Ovary (tissue), 9 donors: ENCODE measurements around the gene TTR. TPM values are rescaled to one million over a fixed set of nuclear protein-coding genes. Genes with fewer than 3 reads are reported as not detected.

Experiments used
- DNase-seq, 5 donors: peaks; one replicate each; pipeline ENCODE4 v3.0.0-alpha.2; 2019 to 2020
- H3K27ac ChIP-seq, 2 donors: fragments of 200-600 bp; one replicate each; pipeline versions ENCODE4 v1.5.1 to v1.8.0; 2019 to 2022
- H3K27me3 ChIP-seq: fragments of 200-600 bp; one replicate; pipeline ENCODE4 v1.8.0; 2022
- H3K36me3 ChIP-seq: fragments of 200-600 bp; sonication (generic); one replicate; pipeline ENCODE4 v1.5.1; 2019
- H3K4me1 ChIP-seq: one replicate; pipeline ENCODE4 v1.8.1; 2013; ENCODE audit warnings: mild to moderate bottlenecking, moderate library complexity; ENCODE audit not compliant: insufficient read depth
- H3K4me3 ChIP-seq: fragments of 200-600 bp; sonication (generic); one replicate; pipeline ENCODE4 v1.5.1; 2017
- H3K9me3 ChIP-seq, 2 donors: fragments of 200-600 bp in 1 of 2; sonication (generic) in 1 of 2; one replicate each; pipeline versions ENCODE4 v1.5.1 to v1.8.1; 2013 to 2019; ENCODE audit warnings: mild to moderate bottlenecking in 1 of 2, moderate library complexity in 1 of 2
- EP300 ChIP-seq: sonication (generic); formaldehyde crosslinking; IDR thresholded peaks from one replicate; pipeline ENCODE4 v1.6.1; 2017; ENCODE audit warnings: antibody characterized with exemption
- POLR2A ChIP-seq: fragments of 450-650 bp; IDR thresholded peaks from one replicate; pipeline ENCODE4 v1.6.1; 2017; ENCODE audit warnings: antibody characterized with exemption, mild to moderate bottlenecking, moderate library complexity
- WGBS, 3 donors: extraction: QIAGEN DNeasy Blood & Tissue Kit in 1 of 3; methylation state at CpG; one replicate each; pipeline versions ENCODE4 v1.1.5 to v1.1.7; 2013 to 2017; 5-methylcytosine and 5-hydroxymethylcytosine counted together
- intact Hi-C, 4 donors: fragments of 100-400 bp; cut with DNase I; formaldehyde crosslinking; loops; one replicate each; pipeline versions ENCODE4 v1.11.0 to v1.15.1; 2022 to 2023
- polyA plus RNA-seq, 2 donors: library from polyadenylated mRNA; stranded (reverse); fragments of 200-250 nt in 1 of 2; fragments of 350-450 nt in 1 of 2; fragmentation: Illumina TruSeq in 1 of 2; extraction: RNeasy Lipid Tissue Mini Kit (QIAGEN cat#74804) in 1 of 2; gene quantifications; one replicate each; pipeline ENCODE4 v1.2.3, GENCODE V29; 2013 to 2014
- total RNA-seq, 7 donors: library from RNA; depleted of rRNA in 2 of 7; stranded (reverse); fragments of >200 nt in 2 of 7; fragmentation: NEBNext Ultra II Directional in 3 of 7; extraction: Animal tissue kit (Norgen Biotek cat#: 25700) in 3 of 7; gene quantifications; one replicate each; pipeline versions ENCODE4 v1.1.0 to v1.2.4, GENCODE V29; 2016 to 2023
- TF ChIP-seq, protein P1 (sequence below), 3 donors: fragments of 450-650 bp in 2 of 3; fragments of 200-600 bp in 1 of 3; IDR thresholded peaks; one replicate each; pipeline versions ENCODE4 v1.5.1 to v1.8.0; 2016 to 2022; ENCODE audit warnings: antibody characterized with exemption in 3 of 3, mild to moderate bottlenecking in 1 of 3
- donor health status: DM: no; HTN: no; CAD: no; lungs with moderate emphysema.
- donor health status: DM: no; HTN: no; CAD: no.
- donor health status: Bipolar disorder and iron deficiency.
- donor health status: DM: yes; HTN: yes; CAD: no.
- donor health status: DM: no; HTN: no; CAD: no.
- donor health status: DM: yes; HTN: yes; CAD: no.

The TTR gene
- total and polyA plus RNA-seq, 9 donors: 0.92 to 3.0 (median 0.95) TPM; not detected in 6

DNA sequence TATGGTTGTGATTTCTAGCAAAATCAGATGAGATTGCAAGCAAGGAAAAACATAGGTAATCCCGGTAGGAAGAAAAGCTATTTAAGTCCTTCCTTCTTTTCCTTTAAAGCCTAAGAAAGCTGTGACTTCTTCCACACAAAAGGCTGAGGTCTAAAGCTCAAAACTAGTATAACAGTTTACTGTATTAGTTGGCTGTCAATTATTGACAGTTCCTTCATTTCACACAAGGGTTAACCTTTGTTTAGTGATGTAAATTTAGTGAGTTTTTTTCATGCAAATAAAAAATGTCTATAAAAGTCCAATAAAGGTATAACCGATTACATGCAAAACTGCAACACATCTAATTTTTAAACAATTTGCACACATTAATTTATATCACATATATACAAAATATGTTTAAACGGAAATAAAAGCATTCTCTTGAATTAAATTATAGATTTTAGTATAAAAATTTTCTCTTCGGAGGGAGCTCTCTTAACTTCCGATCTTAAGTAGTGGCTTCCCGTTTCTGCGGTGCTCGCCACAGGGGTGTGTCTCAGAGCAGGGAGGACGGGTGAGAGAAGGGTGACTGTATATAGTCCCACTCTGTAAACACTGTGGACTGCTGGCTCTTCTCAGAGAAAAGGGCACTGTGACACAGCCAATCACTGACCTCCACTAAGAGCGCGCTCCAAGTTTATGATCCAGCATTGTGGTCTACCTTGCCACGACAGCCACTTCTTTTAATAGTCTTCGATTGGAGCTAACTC lies 33.4 kb downstream of the TTR start:
- 90 to 93% (median 90%) methylated on average over 13 of the region's 13 CpGs for WGBS, 3 donors
- no peak for TF ChIP-seq EP300
- no peak for TF ChIP-seq POLR2A
- TF ChIP-seq, protein P1, sequence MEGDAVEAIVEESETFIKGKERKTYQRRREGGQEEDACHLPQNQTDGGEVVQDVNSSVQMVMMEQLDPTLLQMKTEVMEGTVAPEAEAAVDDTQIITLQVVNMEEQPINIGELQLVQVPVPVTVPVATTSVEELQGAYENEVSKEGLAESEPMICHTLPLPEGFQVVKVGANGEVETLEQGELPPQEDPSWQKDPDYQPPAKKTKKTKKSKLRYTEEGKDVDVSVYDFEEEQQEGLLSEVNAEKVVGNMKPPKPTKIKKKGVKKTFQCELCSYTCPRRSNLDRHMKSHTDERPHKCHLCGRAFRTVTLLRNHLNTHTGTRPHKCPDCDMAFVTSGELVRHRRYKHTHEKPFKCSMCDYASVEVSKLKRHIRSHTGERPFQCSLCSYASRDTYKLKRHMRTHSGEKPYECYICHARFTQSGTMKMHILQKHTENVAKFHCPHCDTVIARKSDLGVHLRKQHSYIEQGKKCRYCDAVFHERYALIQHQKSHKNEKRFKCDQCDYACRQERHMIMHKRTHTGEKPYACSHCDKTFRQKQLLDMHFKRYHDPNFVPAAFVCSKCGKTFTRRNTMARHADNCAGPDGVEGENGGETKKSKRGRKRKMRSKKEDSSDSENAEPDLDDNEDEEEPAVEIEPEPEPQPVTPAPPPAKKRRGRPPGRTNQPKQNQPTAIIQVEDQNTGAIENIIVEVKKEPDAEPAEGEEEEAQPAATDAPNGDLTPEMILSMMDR (IDR thresholded peaks at IDR 0.05): no peak

DNA sequence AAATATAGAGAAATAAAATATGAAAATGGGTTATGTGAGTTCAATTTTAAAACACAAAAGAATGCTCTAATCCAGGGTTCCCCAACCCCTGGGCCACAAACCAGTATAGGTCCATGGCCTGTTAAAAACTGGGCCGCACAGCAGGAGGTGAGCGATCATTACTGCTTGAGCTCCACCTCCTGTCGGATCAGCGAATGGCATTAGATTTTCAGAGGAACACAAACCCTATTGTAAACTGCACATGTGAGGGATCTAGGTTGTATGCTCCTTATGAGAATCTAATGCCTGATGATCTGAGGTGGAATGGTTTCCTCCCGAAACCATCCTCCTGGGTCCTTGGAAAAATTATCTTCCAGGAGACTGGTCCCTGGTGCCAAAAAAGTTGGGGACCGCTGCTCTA lies 34.7 kb downstream of the TTR start:
- no peaks in the 10 kb centered on the region for H3K4me1 ChIP-seq
- H3K27ac ChIP-seq: no peak overlapping the region
- intact Hi-C loops: no loop called here
- H3K27me3 ChIP-seq: no peaks in the 10 kb centered on the region
- WGBS, 3 donors: 89 to 98% (median 96%) methylated on average over 6 of the region's 6 CpGs
- DNase-seq: no peak
- no peak overlapping the region for H3K4me3 ChIP-seq
- TF ChIP-seq POLR2A (no peak), EP300 (no peak)
- TF ChIP-seq, protein P1 (IDR thresholded peaks at IDR 0.05): no peak
- H3K36me3 ChIP-seq: no peaks in the 10 kb centered on the region
- H3K9me3 ChIP-seq: no peaks in the 10 kb centered on the region

More for the DNA sequence above, 33.4 kb downstream of the TTR start:
- Histone ChIP-seq H3K4me3 (no peak overlapping the region), H3K27me3 (no peaks in the 10 kb centered on the region), H3K9me3 (no peaks in the 10 kb centered on the region), H3K27ac (no peak overlapping the region), H3K4me1 (no peaks in the 10 kb centered on the region), H3K36me3 (no peaks in the 10 kb centered on the region)
- DNase-seq: no peak
- intact Hi-C loops: loop anchor here in 1 of 4 donors (5.0 kb wide), 1 partner anchor 97 kb away; no protein-coding TSS in a partner anchor

- no peak for DNase-seq
- no peaks in the 10 kb centered on the region for H3K27me3 ChIP-seq
- H3K4me1 ChIP-seq: no peaks in the 10 kb centered on the region
- no peaks in the 10 kb centered on the region for H3K36me3 ChIP-seq
- TF ChIP-seq EP300: no peak
- TF ChIP-seq POLR2A: no peak
- TF ChIP-seq, protein P1 (IDR thresholded peaks at IDR 0.05): no peak
- intact Hi-C loops: no loop called here
- 96 to 99% (median 98%) methylated on average over 4 of the region's 4 CpGs for WGBS, 3 donors
- no peak overlapping the region for H3K4me3 ChIP-seq
- H3K9me3 ChIP-seq: no peaks in the 10 kb centered on the region
- no peak overlapping the region for H3K27ac ChIP-seq
Measured at GRCh38 chr18:31630549-31630948, 38.9 kb downstream of the TTR start.

DNA sequence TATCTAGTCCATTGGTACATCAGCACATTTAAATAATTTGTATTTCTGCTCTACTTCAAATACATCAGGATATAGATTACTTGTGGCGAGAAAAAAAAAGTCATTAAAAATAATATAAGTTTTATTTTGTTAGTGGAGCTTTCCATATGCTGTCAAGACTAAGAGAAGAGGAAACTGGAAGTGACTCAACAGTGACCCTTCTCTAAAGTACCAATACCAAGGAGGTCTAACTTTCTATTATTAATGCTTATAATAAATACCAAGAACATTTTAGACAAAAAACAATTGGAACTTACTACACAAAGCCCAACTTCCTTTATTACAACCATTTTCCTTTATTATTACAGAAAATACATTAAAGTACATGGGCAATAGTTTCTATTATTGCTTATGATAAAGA lies 39.8 kb downstream of the TTR start:
- Histone ChIP-seq H3K4me3 (no peak overlapping the region), H3K4me1 (no peaks in the 10 kb centered on the region), H3K27me3 (no peaks in the 10 kb centered on the region), H3K27ac (no peak overlapping the region), H3K36me3 (no peaks in the 10 kb centered on the region), H3K9me3 (no peaks in the 10 kb centered on the region)
- WGBS, 3 donors: 96 to 98% (median 97%) methylated on average over 1 of the region's 1 CpG
- intact Hi-C loops: no loop called here
- TF ChIP-seq, protein P1 (IDR thresholded peaks at IDR 0.05): no peak
- TF ChIP-seq POLR2A (no peak), EP300 (no peak)
- no peak for DNase-seq
